ENCODE measurements around the gene FZD1.
A peak's percentile ranks its signal among the peaks of the same experiment; 100 is the strongest.

The FZD1 gene

GRCh38 chr7:91288208-91288824 is 24.1 kb downstream of the FZD1 start:
- TF ChIP-seq SUZ12 (IDR thresholded peaks at IDR 0.05) (no peak), PKNOX1 (IDR thresholded peaks at IDR 0.05) (peak; percentile 58; the same call in 1 of the 2 replicates)
- POLR2A ChIA-PET: no interaction called here
- DNase-seq (ENCODE audit: extremely low spot score): peak; percentile 34
- CTCF ChIA-PET: interaction anchor here (1.7 kb wide), 1 partner anchor 69 kb away, joined by 3 read pairs; no protein-coding TSS in a partner anchor

- TF ChIP-seq NFRKB (IDR thresholded peaks at IDR 0.05) (no peak), FOXK2 (IDR thresholded peaks at IDR 0.05) (no peak), ZNF384 (IDR thresholded peaks at IDR 0.05) (no peak), LEF1 (IDR thresholded peaks at IDR 0.05; ENCODE audit: borderline replicate concordance) (no peak), ARNT (IDR thresholded peaks at IDR 0.05) (no peak), HDGF (IDR thresholded peaks at IDR 0.05; ENCODE audit: borderline replicate concordance) (no peak), PKNOX1 (IDR thresholded peaks at IDR 0.05) (no peak), ELF4 (IDR thresholded peaks at IDR 0.05) (no peak), SUZ12 (IDR thresholded peaks at IDR 0.05) (no peak), CTBP1 (IDR thresholded peaks at IDR 0.05; ENCODE audit: borderline replicate concordance) (no peak), SP1 (IDR thresholded peaks at IDR 0.05) (no peak), L3MBTL2 (conservative IDR thresholded peaks at IDR 0.05) (no peak), FOXA1 (IDR thresholded peaks at IDR 0.05) (no peak), BHLHE40 (IDR thresholded peaks at IDR 0.05; ENCODE audit: borderline replicate concordance) (no peak), TARDBP (IDR thresholded peaks at IDR 0.05) (no peak)
- ChIA-PET CTCF (no interaction called here), POLR2A (no interaction called here)
- no peak for DNase-seq (ENCODE audit: extremely low spot score)
These were observed 25.5 kb downstream of the FZD1 start for GRCh38 chr7:91289633-91290254.

DNA sequence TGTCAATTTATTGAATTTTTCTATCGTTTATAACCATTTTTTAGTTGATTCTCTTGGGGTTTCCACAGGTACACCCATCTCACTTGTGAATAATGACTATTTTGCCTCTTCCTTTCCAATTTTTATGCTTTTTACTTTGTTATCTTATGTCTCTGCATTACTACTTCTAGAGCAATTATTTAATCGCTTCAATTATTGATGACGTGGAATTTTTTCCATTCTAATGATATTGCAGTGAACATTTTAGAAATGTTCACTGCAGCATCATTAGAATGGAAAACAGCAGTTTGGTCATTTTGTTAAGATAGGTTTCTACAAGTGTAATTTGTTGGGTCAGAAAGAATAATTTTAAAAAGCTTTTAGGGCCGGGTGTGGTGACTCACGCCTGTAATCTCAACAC is 27.1 kb downstream of the FZD1 start:
- no peak for TF ChIP-seq LEF1 (IDR thresholded peaks at IDR 0.05; ENCODE audit: borderline replicate concordance)
- no peak for TF ChIP-seq CTBP1 (IDR thresholded peaks at IDR 0.05; ENCODE audit: borderline replicate concordance)
- no peak for TF ChIP-seq SP1 (IDR thresholded peaks at IDR 0.05)
- no peak for TF ChIP-seq NFRKB (IDR thresholded peaks at IDR 0.05)
- no peak for DNase-seq (ENCODE audit: extremely low spot score)

DNA sequence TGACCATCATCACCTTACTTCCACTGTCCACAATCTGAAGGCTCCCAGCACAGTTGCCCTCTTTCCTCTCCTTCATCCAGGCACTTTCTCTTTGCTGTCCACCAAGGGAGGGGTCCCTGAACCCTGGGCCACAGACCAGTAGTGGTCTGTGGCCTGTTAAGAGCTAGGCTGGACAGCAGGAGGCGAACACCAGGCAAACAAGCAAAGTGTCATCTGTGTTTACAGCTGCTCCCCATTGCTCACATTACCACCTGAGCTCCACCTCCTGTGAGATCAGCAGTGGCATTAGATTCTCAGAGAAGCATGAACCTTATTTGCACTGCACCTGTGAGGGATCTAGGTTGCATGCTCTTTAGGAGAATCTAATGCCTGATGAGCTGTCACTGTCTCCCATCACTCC is 27.7 kb downstream of the FZD1 start:
- no peak for DNase-seq (ENCODE audit: extremely low spot score)
- TF ChIP-seq ZNF384 (IDR thresholded peaks at IDR 0.05): no peak
- TF ChIP-seq SP1 (IDR thresholded peaks at IDR 0.05): no peak
- no peak for TF ChIP-seq NFRKB (IDR thresholded peaks at IDR 0.05)
- TF ChIP-seq FOXA1 (IDR thresholded peaks at IDR 0.05): no peak
- TF ChIP-seq ARNT (IDR thresholded peaks at IDR 0.05): no peak
- no peak for TF ChIP-seq FOXK2 (IDR thresholded peaks at IDR 0.05)
- no peak for TF ChIP-seq SUZ12 (IDR thresholded peaks at IDR 0.05)
- TF ChIP-seq HDGF (IDR thresholded peaks at IDR 0.05; ENCODE audit: borderline replicate concordance): no peak
- no peak for TF ChIP-seq PKNOX1 (IDR thresholded peaks at IDR 0.05)
- no peak for TF ChIP-seq ELF4 (IDR thresholded peaks at IDR 0.05)
- no peak for TF ChIP-seq CTBP1 (IDR thresholded peaks at IDR 0.05; ENCODE audit: borderline replicate concordance)
- no peak for TF ChIP-seq L3MBTL2 (conservative IDR thresholded peaks at IDR 0.05)
- TF ChIP-seq LEF1 (IDR thresholded peaks at IDR 0.05; ENCODE audit: borderline replicate concordance): no peak
- TF ChIP-seq TARDBP (IDR thresholded peaks at IDR 0.05): no peak
- TF ChIP-seq FOXM1 (IDR thresholded peaks at IDR 0.05; ENCODE audit: borderline replicate concordance): no peak
- no peak for TF ChIP-seq BHLHE40 (IDR thresholded peaks at IDR 0.05; ENCODE audit: borderline replicate concordance)
- POLR2A ChIA-PET: no interaction called here
- CTCF ChIA-PET: no interaction called here

More for the DNA sequence above, 27.1 kb downstream of the FZD1 start:
- POLR2A ChIA-PET: interaction anchor here (0.6 kb wide), 1 partner anchor 176 kb away, joined by 3 read pairs; no protein-coding TSS in a partner anchor
- CTCF ChIA-PET: no interaction called here

DNA sequence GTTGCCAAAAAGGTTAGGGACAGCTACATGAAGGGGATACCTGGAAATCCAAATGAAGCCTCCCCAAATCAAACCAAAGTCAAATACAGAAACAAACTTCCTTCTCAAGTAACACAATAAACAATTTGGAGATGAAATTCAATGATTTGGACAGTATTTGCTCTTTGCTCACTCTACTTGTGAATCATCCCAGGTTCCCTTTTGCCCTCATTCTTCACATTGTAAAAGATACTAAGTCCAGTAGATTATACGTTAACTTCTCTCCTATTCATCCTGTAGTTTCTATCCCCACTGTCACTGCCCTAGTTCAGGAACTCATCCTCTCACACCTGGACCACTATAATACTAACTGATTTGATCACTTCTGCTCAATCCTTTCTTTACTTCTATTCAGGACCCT is 28.3 kb downstream of the FZD1 start:
- CTCF ChIA-PET: no interaction called here
- TF ChIP-seq PKNOX1 (IDR thresholded peaks at IDR 0.05) (no peak), FOXA1 (IDR thresholded peaks at IDR 0.05) (no peak), CTBP1 (IDR thresholded peaks at IDR 0.05; ENCODE audit: borderline replicate concordance) (no peak), ZNF384 (IDR thresholded peaks at IDR 0.05) (no peak), SUZ12 (IDR thresholded peaks at IDR 0.05) (no peak)
- POLR2A ChIA-PET: no interaction called here
- DNase-seq (ENCODE audit: extremely low spot score): no peak

DNA sequence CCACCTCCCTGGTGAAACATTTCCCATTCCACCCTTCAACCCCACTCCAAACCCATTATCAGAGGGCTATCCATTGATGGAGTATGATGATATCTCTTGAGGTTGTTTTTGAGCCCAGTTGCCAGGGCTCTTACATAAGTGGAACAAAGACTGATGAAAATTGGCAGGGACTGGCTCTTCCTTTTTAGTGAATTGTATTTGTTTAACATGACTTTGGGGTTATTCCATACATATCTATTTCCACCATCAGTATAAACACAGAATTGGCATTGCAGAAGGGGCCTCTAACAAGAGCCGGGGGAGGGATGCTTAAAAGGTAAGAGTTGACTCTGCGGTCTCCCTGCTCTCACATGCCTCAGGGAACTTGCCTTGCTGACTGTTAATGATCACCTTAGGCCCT is 28.9 kb downstream of the FZD1 start:
- no peak for DNase-seq (ENCODE audit: extremely low spot score)
- no peak for TF ChIP-seq L3MBTL2 (conservative IDR thresholded peaks at IDR 0.05)
- ChIA-PET CTCF (no interaction called here), POLR2A (no interaction called here)

Data from HEK293T (cell line).